Measurements from ENCODE around the gene IFNGR2.

DNA sequence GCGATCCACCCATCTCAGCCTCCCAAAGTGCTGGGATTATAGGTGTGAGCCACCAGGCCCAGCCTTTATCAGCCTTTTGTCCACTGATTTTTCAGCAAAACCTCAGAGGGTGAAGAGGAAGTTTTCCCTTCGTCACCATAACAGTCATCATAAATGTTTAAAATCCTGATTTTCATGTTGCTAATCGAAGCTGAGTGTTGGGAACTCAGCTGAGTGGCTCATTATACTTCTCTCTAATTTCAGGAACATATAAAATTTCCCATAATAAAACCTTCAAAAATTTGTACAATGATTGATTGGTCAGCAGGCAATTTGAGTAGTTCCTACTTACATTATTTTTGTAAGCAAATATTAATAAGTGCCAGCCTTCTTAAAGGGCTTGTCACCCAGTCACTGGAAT, 31.8 kb upstream of the IFNGR2 start:
- TF ChIP-seq, protein P1, sequence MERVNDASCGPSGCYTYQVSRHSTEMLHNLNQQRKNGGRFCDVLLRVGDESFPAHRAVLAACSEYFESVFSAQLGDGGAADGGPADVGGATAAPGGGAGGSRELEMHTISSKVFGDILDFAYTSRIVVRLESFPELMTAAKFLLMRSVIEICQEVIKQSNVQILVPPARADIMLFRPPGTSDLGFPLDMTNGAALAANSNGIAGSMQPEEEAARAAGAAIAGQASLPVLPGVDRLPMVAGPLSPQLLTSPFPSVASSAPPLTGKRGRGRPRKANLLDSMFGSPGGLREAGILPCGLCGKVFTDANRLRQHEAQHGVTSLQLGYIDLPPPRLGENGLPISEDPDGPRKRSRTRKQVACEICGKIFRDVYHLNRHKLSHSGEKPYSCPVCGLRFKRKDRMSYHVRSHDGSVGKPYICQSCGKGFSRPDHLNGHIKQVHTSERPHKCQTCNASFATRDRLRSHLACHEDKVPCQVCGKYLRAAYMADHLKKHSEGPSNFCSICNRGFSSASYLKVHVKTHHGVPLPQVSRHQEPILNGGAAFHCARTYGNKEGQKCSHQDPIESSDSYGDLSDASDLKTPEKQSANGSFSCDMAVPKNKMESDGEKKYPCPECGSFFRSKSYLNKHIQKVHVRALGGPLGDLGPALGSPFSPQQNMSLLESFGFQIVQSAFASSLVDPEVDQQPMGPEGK (CRISPR knock-in tag; IDR thresholded peaks at IDR 0.05; ENCODE audit: borderline replicate concordance) = no peak
- TF ChIP-seq ZNF8 (CRISPR knock-in tag; IDR thresholded peaks at IDR 0.05) = no peak
- TF ChIP-seq RARB (CRISPR knock-in tag; IDR thresholded peaks at IDR 0.05) = no peak
